GM10266 (cell line): Measurements from ENCODE around the gene BMPER.

Source experiments
- DNase-seq: peaks from one replicate; pipeline ENCODE4 v3.0.0; 2012; ENCODE audit errors: extremely low spot score
- CTCF ChIP-seq: IDR thresholded peaks from 2 replicates; pipeline ENCODE4 v1.5.1; 2012; ENCODE audit warnings: mild to moderate bottlenecking, low read depth; ENCODE audit not compliant: control insufficient read depth, insufficient read depth; ENCODE audit errors: missing control alignments

The BMPER gene

GRCh38 chr7:34086064-34086463 lies 180.7 kb downstream of the BMPER start:
- no peak for TF ChIP-seq CTCF
- no peak for DNase-seq

GRCh38 chr7:34086981-34087380 lies 181.6 kb downstream of the BMPER start:
- no peak for DNase-seq
- TF ChIP-seq CTCF, result no peak

- no peak for DNase-seq
- TF ChIP-seq CTCF, result peak; percentile 41
These were observed 182.9 kb downstream of the BMPER start for GRCh38 chr7:34087892-34088891.

- no peak for DNase-seq
- no peak for TF ChIP-seq CTCF
These were observed 185.5 kb downstream of the BMPER start for GRCh38 chr7:34090816-34091215.

GRCh38 chr7:34091321-34091917 lies 186.1 kb downstream of the BMPER start:
- DNase-seq, result no peak
- peak; percentile 65 for TF ChIP-seq CTCF

- TF ChIP-seq CTCF, result no peak
- DNase-seq, result no peak
These were observed 187.9 kb downstream of the BMPER start for GRCh38 chr7:34093276-34093675.

GRCh38 chr7:34096198-34096651 lies 190.9 kb downstream of the BMPER start:
- DNase-seq, result no peak
- TF ChIP-seq CTCF, result no peak
